Vagina (tissue), 2 donors: ENCODE data around the gene ABHD12. TPM values are rescaled to one million over a fixed set of nuclear protein-coding genes. Genes with fewer than 3 reads are reported as not detected.

Experiments used
- DNase-seq, 2 donors: peaks; one replicate each; pipeline ENCODE4 v3.0.0-alpha.2; 2017; ENCODE audit errors: extremely low spot score in 2 of 2
- H3K27ac ChIP-seq: fragments of 200-600 bp; sonication (generic); one replicate; pipeline ENCODE4 v1.5.1; 2019
- H3K27me3 ChIP-seq: fragments of 200-600 bp; sonication (generic); one replicate; pipeline ENCODE4 v1.5.1; 2019
- H3K36me3 ChIP-seq, 2 donors: fragments of 200-600 bp; sonication (generic); one replicate each; pipeline ENCODE4 v1.5.1; 2017 to 2019
- H3K4me1 ChIP-seq: fragments of 200-600 bp; sonication (generic); one replicate; pipeline ENCODE4 v1.5.1; 2019
- H3K4me3 ChIP-seq, 2 donors: fragments of 200-600 bp; sonication (generic); 1 replicate in 1 of 2; 2 replicates in 1 of 2; pipeline ENCODE4 v1.5.1; 2016 to 2019
- H3K9me3 ChIP-seq: fragments of 200-600 bp; sonication (generic); one replicate; pipeline ENCODE4 v1.5.1; 2019
- POLR2A ChIP-seq, 2 donors: fragments of 450-650 bp; IDR thresholded peaks; one replicate each; pipeline ENCODE4 v1.6.1; 2017; ENCODE audit warnings: antibody characterized with exemption in 2 of 2, mild to moderate bottlenecking in 2 of 2, moderate library complexity in 2 of 2
- POLR2AphosphoS5 ChIP-seq, 2 donors: sonication (generic); formaldehyde crosslinking; IDR thresholded peaks; one replicate each; pipeline ENCODE4 v1.9.0; 2017; ENCODE audit warnings: antibody characterized with exemption in 2 of 2, mild to moderate bottlenecking in 2 of 2, low read depth in 1 of 2; ENCODE audit not compliant: insufficient read depth in 1 of 2
- intact Hi-C: fragments of 100-400 bp; cut with DNase I; formaldehyde crosslinking; loops from one replicate; pipeline ENCODE4 v1.15.1; 2023
- total RNA-seq: library from RNA; depleted of rRNA; stranded (reverse); fragments of >200 nt; gene quantifications from one replicate; pipeline ENCODE4 v1.2.3, GENCODE V29; 2016
- TF ChIP-seq, protein P1 (sequence below), 3 experiments: fragments of 450-650 bp in 2 of 3; fragments of 200-600 bp in 1 of 3; sonication (generic) in 1 of 3; IDR thresholded peaks; one replicate each; pipeline ENCODE4 v1.5.1; 2017 to 2019; ENCODE audit warnings: antibody characterized with exemption in 3 of 3, mild to moderate bottlenecking in 2 of 3, moderate library complexity in 2 of 3

The ABHD12 gene
- total RNA-seq, 1 donor from 2014 or later = 36.6 TPM

DNA sequence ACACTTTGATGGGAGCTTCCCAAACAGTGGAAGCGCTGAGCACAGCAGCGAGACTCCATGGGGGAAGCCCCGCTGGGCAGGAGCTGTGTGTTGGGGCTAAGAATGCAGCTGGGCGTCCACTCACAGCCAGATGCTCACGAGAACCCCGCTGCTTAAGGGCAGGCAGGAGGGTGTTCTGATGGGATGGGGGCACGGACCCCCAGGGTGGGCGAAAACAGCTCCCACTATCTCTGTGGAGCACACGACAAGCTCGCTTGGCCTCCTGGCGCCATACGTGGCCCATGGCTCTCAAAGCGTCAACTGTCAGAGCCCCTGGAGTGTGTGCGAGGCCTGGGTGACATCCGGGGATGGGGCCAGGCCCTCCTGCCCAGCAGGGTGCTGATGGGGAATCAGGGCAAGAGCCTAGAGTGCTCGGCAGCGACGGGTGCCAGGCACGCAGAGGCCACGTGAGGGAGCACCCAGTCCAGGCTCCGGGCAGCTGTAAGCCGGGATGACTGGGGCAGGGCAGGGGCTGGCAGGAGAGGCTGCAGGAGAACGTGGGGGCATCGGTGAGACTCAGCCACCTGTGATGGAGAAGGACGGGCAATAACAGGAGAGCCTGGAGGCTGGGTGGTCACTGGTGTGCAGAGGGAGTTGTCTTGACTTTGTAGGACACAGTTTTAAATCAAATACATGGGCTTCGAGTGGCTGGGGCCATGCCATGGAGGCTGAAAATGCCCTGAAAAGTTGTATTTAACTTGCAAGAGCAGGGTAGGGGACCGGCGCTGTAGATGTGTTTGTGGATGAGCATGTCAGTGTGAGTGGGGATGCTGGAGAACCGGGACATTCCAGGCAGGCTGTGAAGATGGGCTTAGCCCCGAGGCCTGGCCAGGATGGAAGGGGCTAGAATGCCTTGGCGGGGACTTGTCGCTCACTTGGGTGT lies 115.5 kb downstream of the ABHD12 start:
- H3K27me3 ChIP-seq = no peaks in the 10 kb centered on the region
- no peak overlapping the region for H3K27ac ChIP-seq
- no peaks in the 10 kb centered on the region for H3K9me3 ChIP-seq
- DNase-seq = no peak
- TF ChIP-seq, protein P1, sequence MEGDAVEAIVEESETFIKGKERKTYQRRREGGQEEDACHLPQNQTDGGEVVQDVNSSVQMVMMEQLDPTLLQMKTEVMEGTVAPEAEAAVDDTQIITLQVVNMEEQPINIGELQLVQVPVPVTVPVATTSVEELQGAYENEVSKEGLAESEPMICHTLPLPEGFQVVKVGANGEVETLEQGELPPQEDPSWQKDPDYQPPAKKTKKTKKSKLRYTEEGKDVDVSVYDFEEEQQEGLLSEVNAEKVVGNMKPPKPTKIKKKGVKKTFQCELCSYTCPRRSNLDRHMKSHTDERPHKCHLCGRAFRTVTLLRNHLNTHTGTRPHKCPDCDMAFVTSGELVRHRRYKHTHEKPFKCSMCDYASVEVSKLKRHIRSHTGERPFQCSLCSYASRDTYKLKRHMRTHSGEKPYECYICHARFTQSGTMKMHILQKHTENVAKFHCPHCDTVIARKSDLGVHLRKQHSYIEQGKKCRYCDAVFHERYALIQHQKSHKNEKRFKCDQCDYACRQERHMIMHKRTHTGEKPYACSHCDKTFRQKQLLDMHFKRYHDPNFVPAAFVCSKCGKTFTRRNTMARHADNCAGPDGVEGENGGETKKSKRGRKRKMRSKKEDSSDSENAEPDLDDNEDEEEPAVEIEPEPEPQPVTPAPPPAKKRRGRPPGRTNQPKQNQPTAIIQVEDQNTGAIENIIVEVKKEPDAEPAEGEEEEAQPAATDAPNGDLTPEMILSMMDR (IDR thresholded peaks at IDR 0.05) = no peak
- intact Hi-C loops = no loop called here
- H3K36me3 ChIP-seq = peaks cover 0 to 78% of the 10 kb centered on the region in 2 donors
- no peak overlapping the region for H3K4me3 ChIP-seq
- H3K4me1 ChIP-seq = peaks cover 8% of the 10 kb centered on the region

DNA sequence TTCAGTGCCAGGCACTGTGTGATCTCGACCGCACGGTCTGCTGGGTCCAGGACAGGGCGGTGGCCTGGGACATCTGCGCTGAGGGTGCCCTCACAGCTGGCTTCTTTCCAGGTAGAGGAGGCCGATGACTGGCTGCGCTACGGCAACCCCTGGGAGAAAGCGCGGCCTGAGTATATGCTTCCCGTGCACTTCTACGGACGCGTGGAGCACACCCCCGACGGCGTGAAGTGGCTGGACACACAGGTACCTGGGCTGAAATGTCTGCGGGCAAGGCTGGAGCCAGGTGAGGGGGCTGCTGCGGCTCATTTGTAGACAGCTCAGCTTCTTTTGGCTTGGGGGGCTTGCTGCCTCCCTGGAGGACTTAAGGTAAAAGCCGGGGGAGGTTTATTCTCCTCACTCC lies 116.2 kb downstream of the ABHD12 start:
- no peaks in the 10 kb centered on the region for H3K9me3 ChIP-seq
- no peak overlapping the region for H3K4me3 ChIP-seq
- intact Hi-C loops = no loop called here
- H3K27me3 ChIP-seq = no peaks in the 10 kb centered on the region
- H3K27ac ChIP-seq = no peak overlapping the region
- peaks cover 0 to 77% of the 10 kb centered on the region in 2 donors for H3K36me3 ChIP-seq
- peaks cover 8% of the 10 kb centered on the region for H3K4me1 ChIP-seq
- DNase-seq = no peak
- TF ChIP-seq POLR2A (IDR thresholded peaks at IDR 0.05) = no peak
- no peak for TF ChIP-seq POLR2AphosphoS5 (IDR thresholded peaks at IDR 0.05; ENCODE audit: insufficient read depth in 1 of 2, low read depth in 1 of 2)
- TF ChIP-seq, protein P1 (IDR thresholded peaks at IDR 0.05) = no peak

DNA sequence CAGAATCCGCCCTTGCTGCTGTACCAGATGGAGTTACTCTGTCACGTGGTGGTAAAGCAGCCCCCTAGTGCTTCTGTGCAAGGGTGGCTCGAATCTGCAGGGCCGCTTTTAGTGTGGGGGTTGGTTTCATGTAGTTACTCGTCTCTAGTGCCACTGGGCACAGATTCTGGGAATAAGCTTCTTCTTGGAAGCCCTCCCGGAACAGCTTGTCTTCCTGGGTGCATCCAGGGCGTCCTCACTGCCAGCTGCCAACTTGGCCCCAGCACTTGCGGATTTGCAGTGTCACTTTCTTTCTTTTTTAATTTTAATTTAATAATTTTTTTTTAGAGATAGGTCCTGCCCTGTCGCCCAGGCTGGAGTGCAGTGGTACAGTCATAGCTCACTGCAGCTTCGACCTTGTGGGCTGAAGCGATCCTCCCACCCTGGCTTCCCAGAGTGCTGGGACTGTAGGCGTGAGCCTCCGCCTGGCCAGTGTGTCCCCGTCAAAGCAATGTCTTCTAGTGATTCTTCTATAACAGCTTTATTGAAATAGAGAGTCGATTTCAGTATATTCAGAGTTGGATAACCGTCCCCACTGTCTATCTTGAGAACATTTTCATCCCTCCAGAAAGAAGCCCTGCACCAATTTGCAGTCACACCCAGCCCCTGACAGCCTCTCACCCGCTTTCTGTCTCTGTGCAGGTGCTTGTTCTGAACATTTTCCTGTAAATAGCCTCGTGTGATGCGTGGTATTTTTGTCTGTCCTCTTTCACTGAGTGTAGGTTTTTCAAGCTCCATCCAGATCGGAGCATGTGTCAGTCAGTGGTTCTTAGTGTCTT lies 116.9 kb downstream of the ABHD12 start:
- Histone ChIP-seq H3K27me3 (no peaks in the 10 kb centered on the region), H3K27ac (no peak overlapping the region), H3K4me1 (peaks cover 8% of the 10 kb centered on the region), H3K9me3 (no peaks in the 10 kb centered on the region), H3K4me3 (no peak overlapping the region), H3K36me3 (peaks cover 0 to 76% of the 10 kb centered on the region in 2 donors)
- intact Hi-C loops = no loop called here
- no peak for TF ChIP-seq POLR2AphosphoS5 (IDR thresholded peaks at IDR 0.05; ENCODE audit: insufficient read depth in 1 of 2, low read depth in 1 of 2)
- TF ChIP-seq, protein P1 (IDR thresholded peaks at IDR 0.05) = no peak
- no peak for TF ChIP-seq POLR2A (IDR thresholded peaks at IDR 0.05)
- DNase-seq = no peak

DNA sequence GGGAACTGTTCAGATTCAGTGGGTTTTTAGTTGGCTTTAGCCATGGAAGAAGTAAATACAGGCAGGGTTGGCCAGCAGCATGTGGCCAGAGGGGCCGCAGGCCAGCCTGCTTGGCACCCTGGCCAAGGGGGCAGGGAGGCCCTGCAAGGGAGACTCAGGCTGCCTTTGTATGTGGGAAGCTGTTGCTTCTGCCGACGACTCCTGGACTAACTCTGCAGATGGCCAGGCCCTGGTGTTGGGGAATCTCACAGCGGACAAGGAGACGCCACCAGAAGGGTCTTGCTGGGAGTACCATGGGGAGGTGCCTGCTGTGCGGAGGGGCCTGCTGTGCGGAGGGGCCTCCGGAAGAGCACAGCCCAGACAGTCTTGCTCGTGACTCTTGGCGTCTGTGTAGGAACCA lies 117.6 kb downstream of the ABHD12 start:
- Histone ChIP-seq H3K4me1 (peaks cover 8% of the 10 kb centered on the region), H3K36me3 (peaks cover 0 to 70% of the 10 kb centered on the region in 2 donors)
- intact Hi-C loops = no loop called here

More for the DNA sequence above, 117.6 kb downstream of the ABHD12 start:
- DNase-seq = no peak
- H3K27me3 ChIP-seq = no peaks in the 10 kb centered on the region
- TF ChIP-seq, protein P1 (IDR thresholded peaks at IDR 0.05) = no peak
- TF ChIP-seq POLR2A (IDR thresholded peaks at IDR 0.05) (no peak), POLR2AphosphoS5 (IDR thresholded peaks at IDR 0.05; ENCODE audit: insufficient read depth in 1 of 2, low read depth in 1 of 2) (no peak)
- H3K4me3 ChIP-seq = no peak overlapping the region
- no peak overlapping the region for H3K27ac ChIP-seq
- no peaks in the 10 kb centered on the region for H3K9me3 ChIP-seq
